A204.1 (cell line): Measurements from ENCODE around the gene INHBB.
A peak's percentile ranks its signal among the peaks of the same experiment; 100 is the strongest.
"Not testable (repeated sequence)": the region's sequence is repeated elsewhere in the genome, so short reads cannot be mapped to it uniquely, and the experiment has no call there.

Experiments
- FAIRE-seq: peaks from 2 replicates; lab custom pipeline; 2012; peaks lifted over from hg19 to GRCh38; lab: Jason Lieb, UNC

Gene INHBB

DNA sequence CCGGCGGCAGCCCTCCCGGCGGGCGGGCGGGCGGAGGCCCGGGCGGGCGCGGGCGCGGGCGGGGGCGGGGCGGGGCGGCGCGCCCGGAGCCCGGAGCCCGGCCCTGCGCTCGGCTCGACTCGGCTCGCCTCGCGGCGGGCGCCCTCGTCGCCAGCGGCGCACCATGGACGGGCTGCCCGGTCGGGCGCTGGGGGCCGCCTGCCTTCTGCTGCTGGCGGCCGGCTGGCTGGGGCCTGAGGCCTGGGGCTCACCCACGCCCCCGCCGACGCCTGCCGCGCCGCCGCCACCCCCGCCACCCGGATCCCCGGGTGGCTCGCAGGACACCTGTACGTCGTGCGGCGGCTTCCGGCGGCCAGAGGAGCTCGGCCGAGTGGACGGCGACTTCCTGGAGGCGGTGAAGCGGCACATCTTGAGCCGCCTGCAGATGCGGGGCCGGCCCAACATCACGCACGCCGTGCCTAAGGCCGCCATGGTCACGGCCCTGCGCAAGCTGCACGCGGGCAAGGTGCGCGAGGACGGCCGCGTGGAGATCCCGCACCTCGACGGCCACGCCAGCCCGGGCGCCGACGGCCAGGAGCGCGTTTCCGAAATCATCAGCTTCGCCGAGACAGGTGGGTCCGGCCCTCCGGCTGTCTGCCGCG lies at the start of gene INHBB:
Gene INHBB (plus strand): TSS at position 111 of the 641 bp plus-strand sequence. CDS start 53 bp downstream, at position 164.
- FAIRE-seq = no peak

- FAIRE-seq = no peak
These were observed 47.6 kb upstream of the INHBB start for GRCh38 chr2:120298173-120298835.

GRCh38 chr2:120299004-120299403 lies 46.9 kb upstream of the INHBB start:
- no peak for FAIRE-seq

GRCh38 chr2:120299561-120299960 lies 46.4 kb upstream of the INHBB start:
- FAIRE-seq = no peak

- no peak for FAIRE-seq
These were observed 45.6 kb upstream of the INHBB start for GRCh38 chr2:120300385-120300784.

DNA sequence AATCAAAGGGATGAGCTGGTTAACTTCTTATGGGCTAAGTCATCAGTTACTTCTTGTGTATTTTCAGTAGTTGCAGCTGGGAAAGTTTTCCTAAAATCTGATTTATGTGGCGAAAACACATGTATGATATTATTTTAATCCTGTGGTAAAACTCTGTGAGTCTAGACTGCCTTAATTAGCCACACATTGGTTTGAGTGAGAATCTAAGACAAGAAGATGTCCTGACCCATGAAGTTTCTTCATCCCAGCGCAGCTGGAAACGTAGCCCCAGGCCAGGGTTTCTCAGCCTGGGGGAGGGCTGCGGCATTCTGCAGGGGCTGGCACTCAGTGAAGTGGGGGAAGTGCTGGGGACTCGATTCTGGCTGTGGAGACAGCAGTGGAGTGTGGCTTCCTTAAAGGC lies 44.7 kb upstream of the INHBB start:
- no peak for FAIRE-seq

DNA sequence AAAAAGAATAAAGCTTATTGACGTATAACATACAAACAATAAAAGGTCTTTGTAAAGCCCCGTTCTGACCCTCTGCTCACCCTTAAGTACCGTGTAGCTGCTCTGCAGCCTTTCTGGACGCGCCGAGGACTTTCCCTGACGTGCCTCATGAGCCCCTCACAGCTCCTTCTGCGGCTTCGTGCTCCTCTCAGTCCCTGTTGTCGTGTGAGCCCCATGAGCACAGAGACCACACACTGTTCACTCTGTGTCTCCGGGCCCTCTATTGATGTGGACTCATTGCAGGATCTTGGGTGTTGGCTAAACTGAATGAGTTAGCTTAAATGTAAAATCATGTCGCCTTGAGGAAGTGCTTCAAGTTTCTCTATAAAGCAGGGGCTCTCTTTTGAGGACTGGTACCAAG lies 43.6 kb upstream of the INHBB start:
- no peak for FAIRE-seq

- FAIRE-seq = no peak
These were observed 42.8 kb upstream of the INHBB start for GRCh38 chr2:120303177-120303576.

- no peak for FAIRE-seq
These were observed 40.6 kb upstream of the INHBB start for GRCh38 chr2:120305296-120305695.

- FAIRE-seq = no peak
These were observed 39.9 kb upstream of the INHBB start for GRCh38 chr2:120305937-120306490.

GRCh38 chr2:120307482-120307881 lies 38.5 kb upstream of the INHBB start:
- no peak for FAIRE-seq

DNA sequence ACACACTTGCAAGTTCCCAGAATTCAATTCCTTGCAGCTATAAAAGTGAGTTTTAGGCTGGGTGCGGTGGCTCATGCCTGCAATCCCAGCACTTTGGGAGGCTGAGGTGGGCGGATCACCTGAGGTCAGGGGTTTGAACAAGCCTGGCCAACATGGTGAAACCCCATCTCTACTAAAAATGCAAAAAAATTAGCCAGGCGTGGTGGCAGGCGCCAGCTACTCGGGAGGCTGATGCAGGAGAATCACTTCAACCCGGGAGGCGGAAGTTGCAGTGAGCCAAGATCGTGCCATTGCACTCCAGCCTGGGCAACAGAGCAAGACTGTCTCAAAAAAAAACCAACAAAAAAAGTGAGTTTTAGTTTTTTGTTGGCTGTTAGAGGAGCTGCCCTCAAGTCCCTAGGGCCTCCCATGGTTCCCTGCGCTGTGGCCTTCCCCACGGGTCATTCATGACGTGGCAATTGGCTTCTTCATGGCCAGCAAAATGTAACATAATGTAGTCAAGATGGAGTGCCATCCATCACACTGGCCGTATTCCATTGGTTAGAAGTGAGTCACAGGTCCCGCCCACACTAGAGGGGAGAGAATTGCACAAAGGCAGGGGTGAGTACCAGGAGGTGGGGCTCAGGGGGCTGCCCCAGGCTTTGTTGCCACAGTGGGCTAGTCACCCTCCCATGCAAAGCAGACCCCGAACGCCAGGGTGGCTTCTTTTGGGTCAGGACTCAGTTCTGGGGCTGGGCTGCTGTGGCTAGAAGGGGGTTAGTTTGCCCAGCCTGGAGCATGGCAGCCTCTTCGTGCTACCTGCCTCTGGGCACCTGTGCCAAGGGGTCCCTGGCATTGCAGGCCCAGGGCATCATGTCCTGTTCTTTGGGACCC lies 37.7 kb upstream of the INHBB start:
- no peak for FAIRE-seq

DNA sequence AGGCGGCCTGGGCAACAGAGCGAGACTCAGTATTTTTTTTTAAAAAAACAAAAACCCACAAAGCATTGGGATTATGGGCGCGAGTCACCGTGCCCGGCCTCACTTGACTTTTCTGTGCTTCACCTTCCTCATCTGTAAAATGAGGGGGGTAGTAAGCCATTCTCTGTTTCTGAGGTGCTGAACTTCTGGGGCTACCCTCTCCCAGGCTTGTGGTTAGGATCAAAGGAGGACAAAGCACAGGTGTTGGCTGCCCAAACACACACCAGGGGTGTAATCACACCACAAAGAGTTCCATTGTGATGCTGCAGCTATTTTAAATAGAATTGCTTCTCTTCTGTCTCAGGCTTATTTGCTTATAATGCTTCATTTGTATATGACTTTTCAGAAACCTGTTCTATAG lies 35.8 kb upstream of the INHBB start:
- FAIRE-seq = no peak

DNA sequence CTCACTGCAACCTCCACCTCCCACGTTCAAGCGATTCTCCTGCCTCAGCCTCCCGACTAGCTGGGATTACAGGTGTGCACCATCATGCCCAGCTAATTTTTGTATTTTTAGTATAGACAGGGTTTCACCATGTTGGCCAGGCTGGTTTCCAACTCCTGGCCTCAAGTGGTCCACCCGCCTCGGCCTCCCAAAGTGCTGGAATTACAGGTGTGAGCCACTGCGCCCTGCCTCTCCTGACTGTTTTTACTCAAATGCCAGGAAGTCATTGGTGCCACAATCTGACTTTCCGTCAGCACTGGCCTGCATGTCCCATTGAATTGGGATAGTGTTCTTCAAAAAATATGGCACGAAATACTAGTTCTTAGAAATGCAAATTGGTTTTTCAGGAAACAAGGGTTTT lies 35.1 kb upstream of the INHBB start:
- not testable (repeated sequence) for FAIRE-seq

DNA sequence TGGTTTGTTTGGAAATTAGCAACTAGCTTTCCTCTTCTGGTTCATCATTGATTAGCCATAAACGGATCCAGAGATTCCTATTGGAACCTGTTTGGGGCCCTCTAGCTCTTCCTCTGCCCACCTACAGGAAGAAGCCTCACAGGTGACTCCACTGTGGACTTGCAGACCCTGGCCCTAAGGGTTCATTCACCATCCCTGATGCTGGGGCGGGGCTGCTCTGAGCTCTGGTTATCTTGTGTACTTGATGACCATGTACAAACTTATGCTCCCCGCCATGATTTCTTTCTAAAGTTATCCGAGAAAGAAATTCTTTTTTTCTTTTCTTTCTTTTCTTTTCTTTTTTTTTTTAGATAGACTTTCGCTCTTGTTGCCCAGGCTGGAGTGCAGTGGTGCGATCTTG lies 33.9 kb upstream of the INHBB start:
- FAIRE-seq = no peak

DNA sequence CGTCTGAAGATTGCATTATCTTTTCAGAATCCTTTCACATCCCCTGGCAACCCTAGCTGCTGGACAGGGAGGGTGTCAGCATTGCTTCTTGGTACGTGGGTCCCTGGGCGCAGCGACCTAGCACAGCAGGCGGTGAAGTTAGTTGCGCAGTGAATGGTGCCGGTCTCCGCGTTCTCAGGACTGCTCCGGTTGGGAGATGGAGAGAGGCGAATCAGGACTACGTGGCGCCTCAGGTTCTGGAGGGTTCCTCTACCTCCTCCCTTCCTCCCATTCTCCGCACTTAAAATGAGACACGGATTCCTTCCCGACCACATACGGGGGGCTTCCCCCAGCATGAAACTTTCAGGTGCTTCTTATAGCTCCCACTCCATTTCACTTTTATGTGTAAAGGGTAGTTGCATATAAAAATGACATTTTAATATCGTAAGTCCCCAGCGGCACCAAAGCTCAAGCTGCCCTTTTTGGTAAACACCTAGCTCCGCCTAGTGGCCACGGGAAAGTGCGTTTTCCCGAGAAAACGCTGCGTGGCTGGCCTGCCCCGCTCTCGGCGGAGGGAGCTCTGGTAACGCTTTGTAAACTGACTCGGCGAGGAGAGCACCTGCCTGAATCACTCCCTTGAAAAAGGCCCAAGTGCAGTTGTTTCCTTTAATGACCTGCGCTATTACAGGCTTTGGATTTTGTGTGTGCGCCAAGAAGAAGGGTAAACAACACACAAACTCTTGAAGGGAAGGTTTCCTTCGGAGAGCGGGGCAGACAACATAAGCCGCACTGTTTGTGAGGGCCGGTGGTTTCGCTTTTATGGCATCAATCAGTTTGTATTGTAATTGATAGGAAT lies 32.9 kb upstream of the INHBB start:
- peak; percentile 61 for FAIRE-seq

DNA sequence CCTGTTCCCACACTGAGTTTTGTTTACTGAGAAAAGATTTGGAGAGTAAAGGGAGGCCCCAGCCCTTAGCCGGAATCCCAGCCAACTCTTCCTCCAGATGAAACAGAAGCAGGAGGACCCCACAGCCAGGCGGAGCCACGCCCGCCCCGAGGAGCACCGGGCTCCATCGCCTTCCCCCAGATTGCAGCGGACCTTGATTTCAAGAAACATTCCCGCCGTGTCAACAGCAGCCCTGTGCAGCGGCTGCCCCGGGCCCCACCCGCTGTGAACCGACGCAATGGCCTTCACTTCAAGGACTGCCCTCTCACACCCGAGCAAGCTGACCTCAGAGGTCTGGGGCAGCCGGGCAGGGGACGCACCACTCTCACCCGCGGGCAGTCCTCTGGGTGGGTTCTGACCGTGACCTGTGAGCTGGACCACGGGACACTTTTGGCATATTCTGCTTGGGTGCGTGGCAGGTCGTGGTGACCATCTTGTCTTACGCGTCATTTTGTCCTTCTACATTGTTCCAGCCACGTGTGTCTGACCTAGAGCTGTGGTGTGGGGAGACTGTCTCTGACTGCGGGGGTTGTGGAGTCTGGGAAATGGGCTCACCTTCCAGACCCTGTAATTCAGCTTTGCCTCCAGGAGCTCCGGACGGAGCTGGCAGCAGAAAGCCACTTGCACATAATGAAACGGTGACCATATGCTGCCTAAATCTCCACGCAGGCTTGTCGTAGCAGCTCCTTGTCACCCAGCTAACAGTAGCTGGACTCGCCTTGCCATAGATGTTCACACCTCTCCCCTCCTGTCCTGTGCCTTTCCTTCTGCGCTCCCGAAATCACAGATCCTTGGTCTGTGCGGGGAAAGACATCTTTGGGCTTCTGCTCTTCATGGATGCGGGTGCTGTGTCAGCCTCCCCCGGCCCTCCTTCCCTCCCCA lies 32.0 kb upstream of the INHBB start:
- FAIRE-seq = no peak

- no peak for FAIRE-seq
These were observed 31.1 kb upstream of the INHBB start for GRCh38 chr2:120314690-120315366.

DNA sequence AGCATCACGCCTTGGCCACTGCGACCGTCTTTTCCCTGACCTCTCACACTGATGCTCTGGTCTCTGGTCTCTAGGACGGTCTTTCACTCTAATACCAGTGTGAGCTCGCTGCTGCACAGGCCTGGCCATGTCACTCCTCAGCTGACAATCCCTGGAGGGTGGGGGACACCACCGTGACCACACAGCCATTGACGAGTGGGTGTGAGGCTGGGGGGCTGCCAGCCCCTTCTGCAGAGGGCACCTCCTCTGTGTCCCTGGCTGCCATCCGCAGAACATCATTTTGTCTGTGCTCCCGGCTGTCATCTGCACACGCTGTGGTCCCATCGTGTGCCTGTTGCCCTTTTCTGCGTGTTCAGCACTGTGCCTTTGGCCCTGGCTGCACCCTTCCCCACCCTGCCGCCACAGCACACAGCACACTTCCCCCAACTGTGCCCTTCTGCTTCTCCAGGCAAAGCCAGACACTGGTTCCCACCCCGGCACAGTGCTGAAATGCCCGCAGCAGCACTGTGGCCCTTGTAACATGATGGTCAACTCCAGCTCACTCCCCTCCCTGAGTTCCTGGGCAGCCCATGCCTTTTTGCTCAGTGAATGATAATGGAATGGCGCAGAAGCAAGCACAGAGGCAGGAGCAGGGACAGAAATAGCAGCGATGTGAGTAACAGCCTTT lies 30.4 kb upstream of the INHBB start:
- no peak for FAIRE-seq

DNA sequence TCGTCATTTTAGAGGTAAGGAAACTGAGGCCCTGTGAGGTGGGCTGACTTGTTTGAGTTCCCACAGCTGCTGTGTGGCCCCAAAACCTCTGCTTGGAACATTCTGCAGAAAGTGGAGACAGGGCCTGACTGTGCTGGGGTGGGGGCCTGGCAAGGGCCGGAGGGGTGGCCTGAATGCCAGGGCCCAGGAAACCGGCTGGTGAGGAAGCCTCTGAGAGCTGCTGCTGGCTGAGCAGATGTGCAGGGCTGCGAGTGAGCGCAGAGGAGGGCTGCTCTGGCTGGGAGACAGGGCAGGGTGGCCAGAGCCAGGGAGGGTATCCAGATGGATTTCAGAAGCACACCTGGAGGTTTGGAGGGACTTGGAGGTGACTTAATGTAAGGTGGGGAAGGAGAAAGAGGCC lies 29.9 kb upstream of the INHBB start:
- FAIRE-seq = no peak
